H9 (cell line): Measurements from ENCODE around the gene RNF214. TPM values are rescaled to one million over a fixed set of nuclear protein-coding genes. Genes with fewer than 3 reads are reported as not detected.

Experiments
- DNase-seq: peaks from one replicate; pipeline ENCODE4 v3.0.0-alpha.2; 2017
- H2AFZ ChIP-seq: one replicate; pipeline ENCODE4 v1.6.1; 2013; ENCODE audit warnings: mild to moderate bottlenecking, low read length, control low read depth, moderate library complexity
- H2AK5ac ChIP-seq: 2 replicates; pipeline ENCODE4 v1.6.1; 2013; ENCODE audit warnings: low read length, control low read depth, mixed read lengths; ENCODE audit not compliant: insufficient read length
- H2BK120ac ChIP-seq: one replicate; pipeline ENCODE4 v1.6.1; 2013; ENCODE audit warnings: low read depth, mild to moderate bottlenecking, low read length, control low read depth, inconsistent platforms; ENCODE audit not compliant: poor library complexity, severe bottlenecking
- H2BK12ac ChIP-seq: 2 replicates; pipeline ENCODE4 v1.6.1; 2013; ENCODE audit warnings: low read length, control low read depth, mixed read lengths, low read depth; ENCODE audit not compliant: insufficient read length
- H2BK15ac ChIP-seq: 2 replicates; pipeline ENCODE4 v1.6.1; 2013; ENCODE audit warnings: low read depth, low read length, control low read depth
- H2BK20ac ChIP-seq: one replicate; pipeline ENCODE4 v1.6.1; 2013; ENCODE audit warnings: low read depth, mild to moderate bottlenecking, low read length, control low read depth, inconsistent platforms; ENCODE audit not compliant: poor library complexity, severe bottlenecking
- H2BK5ac ChIP-seq: 2 replicates; pipeline ENCODE4 v1.6.1; 2013; ENCODE audit warnings: low read length, control low read depth, mixed read lengths; ENCODE audit not compliant: insufficient read length
- H3K14ac ChIP-seq: 2 replicates; pipeline ENCODE4 v1.6.1; 2013; ENCODE audit warnings: low read length, control low read depth; ENCODE audit not compliant: insufficient read depth
- H3K18ac ChIP-seq: 2 replicates; pipeline ENCODE4 v1.6.1; 2013; ENCODE audit warnings: low read depth, mild to moderate bottlenecking, mixed read lengths, low read length, control low read depth; ENCODE audit not compliant: insufficient read length
- H3K23ac ChIP-seq: 2 replicates; pipeline ENCODE4 v1.6.1; 2013; ENCODE audit warnings: low read length, control low read depth, mixed read lengths, low read depth; ENCODE audit not compliant: insufficient read length
- H3K23me2 ChIP-seq: 2 replicates; pipeline ENCODE4 v1.6.1; 2013; ENCODE audit warnings: low read depth, mild to moderate bottlenecking, mixed read lengths, low read length, control low read depth; ENCODE audit not compliant: insufficient read length, poor library complexity, severe bottlenecking
- H3K27ac ChIP-seq: 2 replicates; pipeline ENCODE4 v1.5.1; 2013; ENCODE audit warnings: low read length, control low read depth, mixed read lengths, low read depth; ENCODE audit not compliant: insufficient read length
- H3K27me3 ChIP-seq: 2 replicates; pipeline ENCODE4 v1.6.1; 2013; ENCODE audit warnings: low read length, control low read depth, inconsistent platforms; ENCODE audit not compliant: insufficient read depth
- H3K4ac ChIP-seq: 2 replicates; pipeline ENCODE4 v1.6.1; 2013; ENCODE audit warnings: low read depth, mild to moderate bottlenecking, control low read depth, inconsistent platforms, low read length, moderate library complexity
- H3K4me1 ChIP-seq: 2 replicates; pipeline ENCODE4 v1.6.1; 2013; ENCODE audit warnings: low read length, control low read depth, inconsistent platforms; ENCODE audit not compliant: insufficient read depth
- H3K4me2 ChIP-seq: 2 replicates; pipeline ENCODE4 v1.6.1; 2013; ENCODE audit warnings: low read length, control low read depth, mixed read lengths; ENCODE audit not compliant: insufficient read length, insufficient read depth
- H3K56ac ChIP-seq: 2 replicates; pipeline ENCODE4 v1.6.1; 2013; ENCODE audit warnings: low read depth, mild to moderate bottlenecking, mixed read lengths, low read length, control low read depth; ENCODE audit not compliant: insufficient read length
- H3K79me1 ChIP-seq: 2 replicates; pipeline ENCODE4 v1.6.1; 2013; ENCODE audit warnings: low read depth, mild to moderate bottlenecking, moderate library complexity, low read length, control low read depth, inconsistent platforms; ENCODE audit not compliant: insufficient read depth, poor library complexity, severe bottlenecking
- H3K79me2 ChIP-seq: 2 replicates; pipeline ENCODE4 v1.6.1; 2013; ENCODE audit warnings: low read length, control low read depth, inconsistent platforms; ENCODE audit not compliant: insufficient read depth
- H3K9ac ChIP-seq: 2 replicates; pipeline ENCODE4 v1.6.1; 2013; ENCODE audit warnings: low read length, control low read depth, mixed read lengths; ENCODE audit not compliant: insufficient read length; ENCODE audit errors: extremely low read depth
- H3K9me3 ChIP-seq: one replicate; pipeline ENCODE4 v1.6.1; 2013; ENCODE audit warnings: low read depth, low read length, inconsistent platforms; ENCODE audit not compliant: control insufficient read depth
- H3T11ph ChIP-seq: one replicate; pipeline ENCODE4 v1.6.1; 2013; ENCODE audit warnings: mild to moderate bottlenecking, low read length, control low read depth, inconsistent platforms
- H4K20me1 ChIP-seq: one replicate; pipeline ENCODE4 v1.6.1; 2013; ENCODE audit not compliant: control insufficient read depth, insufficient read length, insufficient read depth
- H4K5ac ChIP-seq: 2 replicates; pipeline ENCODE4 v1.6.1; 2013; ENCODE audit warnings: low read depth, mild to moderate bottlenecking, mixed read lengths, low read length, control low read depth; ENCODE audit not compliant: insufficient read length
- H4K8ac ChIP-seq: replicated peaks from 2 replicates; pipeline ENCODE4 v1.6.1; 2013; ENCODE audit warnings: low read length, control low read depth, mixed read lengths, low read depth; ENCODE audit not compliant: insufficient read length
- H4K91ac ChIP-seq: 2 replicates; pipeline ENCODE4 v1.6.1; 2013; ENCODE audit warnings: low read depth, mild to moderate bottlenecking, moderate library complexity, mixed read lengths, low read length, control low read depth; ENCODE audit not compliant: insufficient read length
- H3K27ac Mint-ChIP-seq, 3 experiments: 2 replicates in 2 of 3; 3 replicates in 1 of 3; pipeline ENCODE4 v1.8.0; 2020 to 2021; ENCODE audit warnings: mixed read lengths in 3 of 3, mild to moderate bottlenecking in 1 of 3, moderate library complexity in 1 of 3
- H3K27me3 Mint-ChIP-seq: 2 replicates; pipeline ENCODE4 v1.8.0; 2021; ENCODE audit warnings: low read depth, mild to moderate bottlenecking, moderate library complexity, mixed read lengths
- H3K36me3 Mint-ChIP-seq, 3 experiments: 2 replicates in 2 of 3; 3 replicates in 1 of 3; pipeline ENCODE4 v1.8.0; 2020 to 2021; ENCODE audit warnings: low read depth in 3 of 3, mixed read lengths in 3 of 3; ENCODE audit not compliant: insufficient read depth in 1 of 3
- H3K4me1 Mint-ChIP-seq, 2 experiments: 2 replicates each; pipeline ENCODE4 v1.8.0; 2020; ENCODE audit warnings: mixed read lengths in 2 of 2
- H3K4me3 Mint-ChIP-seq, 2 experiments: 2 replicates in 1 of 2; 3 replicates in 1 of 2; pipeline ENCODE4 v1.8.0; 2020 to 2021; ENCODE audit warnings: mild to moderate bottlenecking in 2 of 2, mixed read lengths in 2 of 2, moderate library complexity in 1 of 2
- H3K9me3 Mint-ChIP-seq, 2 experiments: 2 replicates in 1 of 2; 3 replicates in 1 of 2; pipeline ENCODE4 v1.8.0; 2020; ENCODE audit warnings: mild to moderate bottlenecking in 2 of 2, mixed read lengths in 2 of 2, moderate library complexity in 1 of 2
- CTCF ChIP-seq: fragments of 200-600 bp; sonication (generic); conservative IDR thresholded peaks from 3 replicates; pipeline ENCODE4 v1.8.0; 2021; ENCODE audit warnings: antibody characterized with exemption, mild to moderate bottlenecking
- WGBS: extraction: QIAGEN DNeasy Blood & Tissue Kit; methylation state at CpG from one replicate; pipeline ENCODE4 v1.1.7; 2013; ENCODE audit warnings: missing lambda C conversion rate, low lambda C conversion rate, mixed read lengths; ENCODE audit not compliant: insufficient read length; ENCODE audit errors: extremely low coverage; 5-methylcytosine and 5-hydroxymethylcytosine counted together
- total RNA-seq: library from RNA; stranded (reverse); gene quantifications from 2 replicates; pipeline ENCODE4 v1.2.1, GENCODE V29; 2021

Gene RNF214
- total RNA-seq, 1 experiment from 2014 or later: 26.0 TPM

DNA sequence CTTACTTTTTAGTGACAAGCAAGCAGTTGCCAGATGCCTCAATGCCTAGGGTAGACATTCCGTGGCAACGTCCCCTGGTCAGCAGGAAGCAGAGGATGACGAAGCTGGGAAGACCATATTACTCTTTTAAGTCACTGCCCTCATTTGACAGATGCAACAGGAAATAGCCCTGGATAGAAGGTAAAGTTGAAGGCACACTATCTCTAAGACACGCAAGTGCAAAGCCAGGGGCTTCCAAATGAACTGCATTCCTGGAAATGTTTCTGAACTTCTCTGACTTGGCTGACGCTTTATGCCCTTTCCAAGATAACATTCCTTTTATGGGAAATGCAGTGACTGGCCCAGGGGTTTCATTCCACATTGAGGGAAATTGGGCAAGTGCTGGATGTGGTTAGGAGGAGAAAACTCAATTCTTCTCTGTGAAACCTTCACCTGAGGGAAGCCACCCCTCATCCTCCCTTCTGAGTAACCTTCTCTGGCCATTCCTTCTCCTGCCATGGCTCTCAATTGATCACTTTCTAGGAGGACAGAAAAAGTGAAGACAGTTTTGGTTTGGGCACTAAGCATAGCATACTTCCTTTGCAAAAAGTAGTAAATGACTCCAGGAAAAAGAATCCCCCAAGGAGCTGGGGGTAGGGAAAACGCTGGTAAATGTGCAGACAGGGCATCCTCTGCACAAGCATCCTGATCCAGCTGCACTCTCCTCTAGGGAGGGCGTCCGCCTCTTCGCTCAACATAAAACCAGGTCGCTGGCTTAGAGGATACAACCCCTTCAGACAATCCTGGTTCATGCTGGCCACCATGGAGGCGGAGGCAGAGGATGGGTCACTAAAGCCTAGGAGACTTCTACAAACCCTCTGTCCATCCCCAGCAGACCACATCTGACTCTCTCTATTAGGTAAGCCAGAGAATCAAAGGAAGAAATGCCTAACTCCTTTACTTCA lies 15.1 kb upstream of the RNF214 start:
- Histone ChIP-seq H3K4me2 (no peak overlapping the region), H3K18ac (no peak overlapping the region), H3K27me3 (no peaks in the 10 kb centered on the region), H3T11ph (no peak overlapping the region), H2BK20ac (no peak overlapping the region), H2AK5ac (no peak overlapping the region), H4K5ac (no peak overlapping the region), H2AFZ (no peak overlapping the region), H4K91ac (no peak overlapping the region), H3K4ac (no peak overlapping the region), H4K8ac (no peak overlapping the region), H3K9me3 (no peaks in the 10 kb centered on the region), H3K79me2 (no peaks in the 10 kb centered on the region), H3K27ac (no peak overlapping the region), H2BK120ac (no peak overlapping the region), H3K79me1 (no peaks in the 10 kb centered on the region), H2BK12ac (no peak overlapping the region), H3K14ac (no peak overlapping the region), H3K56ac (no peak overlapping the region), H3K23ac (no peak overlapping the region), H2BK5ac (no peak overlapping the region), H4K20me1 (no peaks in the 10 kb centered on the region), H3K4me1 (no peaks in the 10 kb centered on the region), H2BK15ac (no peak overlapping the region), H3K9ac (no peak overlapping the region), H3K23me2 (no peaks in the 10 kb centered on the region)
- Mint-ChIP-seq H3K27me3 (no peaks in the 10 kb centered on the region), H3K36me3 (peaks cover 9 to 63% (median 40%) of the 10 kb centered on the region in 3 experiments), H3K9me3 (no peaks in the 10 kb centered on the region), H3K4me3 (no peak overlapping the region), H3K27ac (no peak overlapping the region), H3K4me1 (peaks cover 6 to 7% of the 10 kb centered on the region in 2 experiments)
- DNase-seq: no peak
- no peak for TF ChIP-seq CTCF
- no CpG with 5 or more reads among the region's 11 CpGs for WGBS
